ENCODE results near the gene OR12D1.

OR12D1 gene

DNA sequence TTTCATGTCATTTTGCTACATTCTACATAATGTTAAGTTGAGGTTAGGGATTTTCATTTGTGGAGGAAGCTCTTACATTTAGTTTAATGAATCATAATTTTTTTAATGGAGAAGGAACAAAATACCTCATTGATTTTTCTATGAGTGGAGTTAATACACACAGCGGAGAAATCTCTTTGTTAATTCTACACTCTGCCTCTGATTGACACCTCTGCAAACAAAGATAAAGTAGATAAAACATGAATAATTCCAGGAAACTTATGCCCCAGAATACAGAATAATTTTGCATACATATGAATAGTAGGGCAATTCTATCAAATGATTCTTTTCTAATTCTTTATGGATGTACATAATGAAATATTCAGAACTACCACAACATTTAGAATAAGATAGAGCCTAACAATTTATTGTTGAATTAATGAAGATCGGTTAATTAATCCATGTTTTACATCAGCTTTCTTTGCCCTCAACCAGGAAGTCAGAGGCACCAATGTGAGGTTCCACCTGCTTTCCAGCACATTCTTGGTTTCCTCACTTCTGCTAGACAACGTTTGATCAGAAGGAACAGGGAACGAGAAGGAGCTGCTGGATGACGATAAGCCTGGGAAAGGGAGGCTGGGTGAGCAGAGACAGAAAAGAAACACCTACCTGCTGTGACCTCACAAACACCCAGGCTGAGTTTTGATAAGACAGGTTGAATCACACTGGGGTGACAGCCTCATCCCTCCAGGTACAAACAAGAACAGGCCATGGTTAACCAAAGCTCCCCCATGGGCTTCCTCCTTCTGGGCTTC is 46.5 kb downstream of the OR12D1 start:
- no peak for DNase-seq
- in situ Hi-C loops (cut with HindIII; ENCODE audit: low pct_ligation_motif_present, low pct_unique_long_range_greater_than_20kb, low sequenced_read_pairs): no loop called here

DNA sequence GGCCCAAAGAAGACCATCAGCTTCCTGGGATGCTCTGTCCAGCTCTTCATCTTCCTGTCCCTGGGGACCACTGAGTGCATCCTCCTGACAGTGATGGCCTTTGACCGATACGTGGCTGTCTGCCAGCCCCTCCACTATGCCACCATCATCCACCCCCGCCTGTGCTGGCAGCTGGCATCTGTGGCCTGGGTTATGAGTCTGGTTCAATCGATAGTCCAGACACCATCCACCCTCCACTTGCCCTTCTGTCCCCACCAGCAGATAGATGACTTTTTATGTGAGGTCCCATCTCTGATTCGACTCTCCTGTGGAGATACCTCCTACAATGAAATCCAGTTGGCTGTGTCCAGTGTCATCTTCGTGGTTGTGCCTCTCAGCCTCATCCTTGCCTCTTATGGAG is 47.3 kb downstream of the OR12D1 start:
- in situ Hi-C loops (cut with HindIII; ENCODE audit: low pct_ligation_motif_present, low pct_unique_long_range_greater_than_20kb, low sequenced_read_pairs): no loop called here
- no peak for DNase-seq

DNA sequence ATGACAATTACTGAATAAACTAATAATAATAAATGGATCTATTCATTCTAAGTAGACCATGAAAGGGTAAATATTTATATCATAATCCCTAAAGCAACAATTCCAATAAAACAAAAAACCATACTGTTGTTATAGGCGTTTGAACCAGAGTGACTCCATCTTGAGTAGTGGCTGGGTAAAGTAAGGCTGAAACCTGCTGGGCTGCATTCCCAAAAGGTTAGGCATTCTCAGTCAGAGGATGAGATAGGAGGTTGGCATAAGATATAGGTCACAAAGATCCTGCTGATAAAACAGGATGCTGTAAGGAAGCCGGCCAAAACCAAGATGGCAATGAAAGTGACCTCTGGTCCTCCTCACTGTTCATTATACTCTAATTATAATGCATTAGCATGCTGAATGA is 50.6 kb downstream of the OR12D1 start:
- in situ Hi-C loops (cut with HindIII; ENCODE audit: low pct_ligation_motif_present, low pct_unique_long_range_greater_than_20kb, low sequenced_read_pairs): no loop called here
- DNase-seq: no peak

DNA sequence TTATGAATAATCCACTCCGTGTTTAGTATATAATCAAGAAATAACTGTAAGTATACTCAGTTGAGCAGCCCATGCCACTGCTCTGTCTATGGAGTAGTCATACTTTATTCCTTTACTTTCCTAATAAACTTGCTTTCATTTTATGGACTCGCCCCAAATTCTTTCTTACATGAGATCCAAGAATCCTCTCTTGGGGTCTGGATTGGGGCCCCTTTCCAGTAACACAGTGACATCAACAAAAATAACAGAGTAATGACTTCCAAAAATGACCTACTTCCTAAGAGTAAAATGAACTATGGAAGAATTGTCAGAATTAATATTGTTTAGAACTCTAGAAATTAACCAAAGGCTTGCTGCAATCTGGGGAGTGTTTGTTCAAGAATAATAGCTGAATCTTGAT is 51.1 kb downstream of the OR12D1 start:
- in situ Hi-C loops (cut with HindIII; ENCODE audit: low pct_ligation_motif_present, low pct_unique_long_range_greater_than_20kb, low sequenced_read_pairs): no loop called here
- no peak for DNase-seq

DNA sequence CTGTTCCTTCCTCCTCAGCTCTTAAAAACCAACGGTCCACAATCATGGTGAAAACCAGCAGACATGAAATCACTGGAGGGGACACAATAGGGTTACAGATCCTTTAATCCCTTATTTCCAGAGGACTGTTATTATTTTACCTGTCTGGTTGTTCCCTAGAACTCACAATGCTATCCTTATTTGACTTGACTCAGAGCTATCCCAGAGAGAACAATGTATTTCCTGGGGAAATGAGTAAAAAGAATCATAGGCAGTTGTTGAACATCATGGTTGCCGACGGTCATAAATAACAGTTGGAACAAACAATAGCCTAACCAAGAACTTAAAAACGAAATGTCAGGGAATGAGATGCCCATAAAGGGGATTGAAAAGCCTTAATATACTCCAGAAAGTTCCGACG is 51.5 kb downstream of the OR12D1 start:
- in situ Hi-C loops (cut with HindIII; ENCODE audit: low pct_ligation_motif_present, low pct_unique_long_range_greater_than_20kb, low sequenced_read_pairs): no loop called here

More for the DNA sequence above, 51.5 kb downstream of the OR12D1 start:
- DNase-seq: no peak
